Measurements from ENCODE around the gene ADNP. TPM values are rescaled to one million over a fixed set of nuclear protein-coding genes. Genes with fewer than 3 reads are reported as not detected.

The ADNP gene
- total RNA-seq, 1 experiment from 2014 or later, result 23.5 TPM

DNA sequence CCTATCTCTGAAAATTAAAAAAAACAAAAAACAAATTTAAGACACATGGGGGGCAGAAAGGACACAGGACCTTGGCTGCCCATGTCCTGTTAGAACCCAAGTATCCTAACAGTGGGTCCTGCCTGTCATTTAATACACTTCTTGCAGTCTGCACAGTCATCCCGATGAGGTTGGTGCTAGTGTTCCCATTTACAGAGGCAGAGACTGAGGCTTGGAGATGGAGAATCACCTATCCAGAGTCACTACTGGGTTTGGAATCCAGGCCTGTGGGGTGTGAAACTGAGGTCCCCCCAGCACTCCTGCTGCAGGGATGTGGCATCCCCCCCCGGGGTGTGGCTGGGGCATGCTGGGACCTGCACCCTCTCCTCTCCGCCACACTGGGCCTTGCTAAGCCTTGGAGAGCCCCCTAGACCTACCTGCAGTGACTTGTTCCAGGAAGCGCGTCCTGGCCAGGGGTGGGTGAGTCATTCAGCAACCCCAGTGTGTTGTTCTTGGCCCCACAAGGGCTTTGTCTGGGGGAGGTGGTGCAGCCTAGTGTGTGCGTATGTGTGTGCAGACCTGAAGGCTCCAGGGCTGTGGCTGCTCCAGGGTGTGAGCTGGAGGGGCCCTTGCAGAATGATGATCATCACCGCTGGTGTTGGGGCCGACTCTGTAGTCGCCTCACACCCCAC lies 86.7 kb downstream of the ADNP start:
- H3K4me3 ChIP-seq (ENCODE audit: insufficient read depth, low read depth, low read length), result no peak overlapping the region
- peaks cover 2% of the 10 kb centered on the region for H3K36me3 ChIP-seq (replicated peaks; ENCODE audit: control insufficient read depth, insufficient read depth, low read length)
- H3K27me3 ChIP-seq (ENCODE audit: control insufficient read depth, insufficient read depth, low read length), result no peaks in the 10 kb centered on the region
- no peak for DNase-seq

GRCh38 chr20:50843331-50844276 lies 87.6 kb downstream of the ADNP start:
- Histone ChIP-seq H3K4me3 (ENCODE audit: insufficient read depth, low read depth, low read length) (no peak overlapping the region), H3K36me3 (replicated peaks; ENCODE audit: control insufficient read depth, insufficient read depth, low read length) (peaks cover 2% of the 10 kb centered on the region), H3K27me3 (ENCODE audit: control insufficient read depth, insufficient read depth, low read length) (no peaks in the 10 kb centered on the region)
- no peak for DNase-seq

- peaks cover 2% of the 10 kb centered on the region for H3K36me3 ChIP-seq (replicated peaks; ENCODE audit: control insufficient read depth, insufficient read depth, low read length)
- no peaks in the 10 kb centered on the region for H3K27me3 ChIP-seq (ENCODE audit: control insufficient read depth, insufficient read depth, low read length)
- DNase-seq, result peak; percentile 16
- H3K4me3 ChIP-seq (ENCODE audit: insufficient read depth, low read depth, low read length), result no peak overlapping the region
These were observed 88.4 kb downstream of the ADNP start for GRCh38 chr20:50842821-50843220.

Other genes with a start within 250 kb of the ADNP start
- gene RIPOR3, start 239.9 kb downstream of the ADNP start, total RNA-seq (2014; rRNA removed; shearing (Covaris generic)), result 1.1 and 4.2 TPM in 2 replicates
- gene PARD6B, start 199.9 kb downstream of the ADNP start, total RNA-seq (2014; rRNA removed; shearing (Covaris generic)), result 18.9 and 24.5 TPM in 2 replicates
- 17.6 and 19.3 TPM in 2 replicates for gene BCAS4, start 136.4 kb downstream of the ADNP start, total RNA-seq (2014; rRNA removed; shearing (Covaris generic))
- gene DPM1, start 27.1 kb upstream of the ADNP start, total RNA-seq (2014; rRNA removed; shearing (Covaris generic)), result 59.2 and 60.8 TPM in 2 replicates
- gene MOCS3, start 27.4 kb upstream of the ADNP start, total RNA-seq (2014; rRNA removed; shearing (Covaris generic)), result 9.1 and 9.3 TPM in 2 replicates
- gene KCNG1, start 91.7 kb upstream of the ADNP start, total RNA-seq (2014; rRNA removed; shearing (Covaris generic)), result 116 and 174 TPM in 2 replicates